Mesothelial cell of epicardium (in vitro differentiated cells): ENCODE data around the gene RGS11. TPM values are rescaled to one million over a fixed set of nuclear protein-coding genes. Genes with fewer than 3 reads are reported as not detected.

ENCODE experiments used
- DNase-seq, 2 experiments: peaks; one replicate each; pipeline ENCODE4 v3.0.0; 2021; ENCODE audit warnings: low spot score in 2 of 2; ENCODE audit not compliant: unreplicated experiment in 2 of 2
- H3K27ac Mint-ChIP-seq: 2 replicates; pipeline ENCODE4 v1.8.0; 2021; ENCODE audit warnings: mixed read lengths
- H3K27me3 Mint-ChIP-seq: 2 replicates; pipeline ENCODE4 v1.8.0; 2021; ENCODE audit warnings: low read depth, mixed read lengths
- H3K36me3 Mint-ChIP-seq: 2 replicates; pipeline ENCODE4 v1.8.0; 2021; ENCODE audit warnings: mixed read lengths
- H3K4me1 Mint-ChIP-seq: 2 replicates; pipeline ENCODE4 v1.8.0; 2021; ENCODE audit warnings: mixed read lengths
- H3K4me3 Mint-ChIP-seq: 2 replicates; pipeline ENCODE4 v1.8.0; 2021; ENCODE audit warnings: mild to moderate bottlenecking, moderate library complexity, mixed read lengths
- H3K9me3 Mint-ChIP-seq: 2 replicates; pipeline ENCODE4 v1.8.0; 2021; ENCODE audit warnings: mixed read lengths
- total RNA-seq: library from RNA; stranded (reverse); gene quantifications from 3 replicates; pipeline ENCODE4 v1.2.1, GENCODE V29; 2021
- TF ChIP-seq, protein P1 (sequence below): fragments of 200-600 bp; sonication (generic); IDR thresholded peaks from one replicate; pipeline ENCODE4 v1.5.0; 2021; ENCODE audit warnings: antibody characterized with exemption; ENCODE audit not compliant: unreplicated experiment

Gene RGS11
- total RNA-seq, 1 donor from 2014 or later = 3.5 TPM

DNA sequence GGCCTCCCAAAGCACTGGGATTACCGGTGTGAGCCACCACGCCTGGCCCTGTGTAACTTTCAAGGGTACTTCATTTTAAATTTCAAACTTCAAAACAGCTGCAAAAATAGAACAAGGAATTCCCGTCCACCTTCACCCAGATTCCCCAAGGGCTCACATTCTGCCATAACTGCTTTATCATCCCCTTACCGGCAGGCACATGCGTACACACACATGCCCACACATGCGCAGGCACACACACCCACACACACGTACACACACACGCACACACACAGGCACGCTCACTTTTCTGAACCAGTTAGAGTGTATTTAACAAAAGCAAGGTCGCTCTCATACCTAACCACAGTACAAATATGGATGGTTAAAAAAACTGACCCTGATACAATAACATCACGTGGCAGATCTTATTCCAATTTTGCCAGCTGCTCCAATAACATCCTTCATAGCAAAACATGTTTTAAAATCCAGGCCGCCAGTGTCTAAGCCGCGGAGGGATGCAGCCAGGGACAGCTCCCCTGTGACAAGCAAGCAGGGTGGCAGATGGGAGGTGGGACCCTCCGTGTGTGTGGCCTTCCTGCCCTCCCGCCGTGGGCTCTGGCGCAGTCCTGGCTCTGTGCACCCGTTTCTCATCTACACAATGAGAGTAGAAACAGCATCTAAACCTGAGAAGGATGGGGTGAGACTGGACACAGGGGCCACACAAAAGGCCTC, 30.3 kb upstream of the RGS11 start:
- H3K27ac Mint-ChIP-seq = no peak overlapping the region
- TF ChIP-seq, protein P1, sequence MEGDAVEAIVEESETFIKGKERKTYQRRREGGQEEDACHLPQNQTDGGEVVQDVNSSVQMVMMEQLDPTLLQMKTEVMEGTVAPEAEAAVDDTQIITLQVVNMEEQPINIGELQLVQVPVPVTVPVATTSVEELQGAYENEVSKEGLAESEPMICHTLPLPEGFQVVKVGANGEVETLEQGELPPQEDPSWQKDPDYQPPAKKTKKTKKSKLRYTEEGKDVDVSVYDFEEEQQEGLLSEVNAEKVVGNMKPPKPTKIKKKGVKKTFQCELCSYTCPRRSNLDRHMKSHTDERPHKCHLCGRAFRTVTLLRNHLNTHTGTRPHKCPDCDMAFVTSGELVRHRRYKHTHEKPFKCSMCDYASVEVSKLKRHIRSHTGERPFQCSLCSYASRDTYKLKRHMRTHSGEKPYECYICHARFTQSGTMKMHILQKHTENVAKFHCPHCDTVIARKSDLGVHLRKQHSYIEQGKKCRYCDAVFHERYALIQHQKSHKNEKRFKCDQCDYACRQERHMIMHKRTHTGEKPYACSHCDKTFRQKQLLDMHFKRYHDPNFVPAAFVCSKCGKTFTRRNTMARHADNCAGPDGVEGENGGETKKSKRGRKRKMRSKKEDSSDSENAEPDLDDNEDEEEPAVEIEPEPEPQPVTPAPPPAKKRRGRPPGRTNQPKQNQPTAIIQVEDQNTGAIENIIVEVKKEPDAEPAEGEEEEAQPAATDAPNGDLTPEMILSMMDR = no peak
- H3K27me3 Mint-ChIP-seq = no peaks in the 10 kb centered on the region
- no peak for DNase-seq
- no peak overlapping the region for H3K4me3 Mint-ChIP-seq
- peaks cover 18% of the 10 kb centered on the region for H3K36me3 Mint-ChIP-seq
- H3K4me1 Mint-ChIP-seq = no peaks in the 10 kb centered on the region
- no peaks in the 10 kb centered on the region for H3K9me3 Mint-ChIP-seq

DNA sequence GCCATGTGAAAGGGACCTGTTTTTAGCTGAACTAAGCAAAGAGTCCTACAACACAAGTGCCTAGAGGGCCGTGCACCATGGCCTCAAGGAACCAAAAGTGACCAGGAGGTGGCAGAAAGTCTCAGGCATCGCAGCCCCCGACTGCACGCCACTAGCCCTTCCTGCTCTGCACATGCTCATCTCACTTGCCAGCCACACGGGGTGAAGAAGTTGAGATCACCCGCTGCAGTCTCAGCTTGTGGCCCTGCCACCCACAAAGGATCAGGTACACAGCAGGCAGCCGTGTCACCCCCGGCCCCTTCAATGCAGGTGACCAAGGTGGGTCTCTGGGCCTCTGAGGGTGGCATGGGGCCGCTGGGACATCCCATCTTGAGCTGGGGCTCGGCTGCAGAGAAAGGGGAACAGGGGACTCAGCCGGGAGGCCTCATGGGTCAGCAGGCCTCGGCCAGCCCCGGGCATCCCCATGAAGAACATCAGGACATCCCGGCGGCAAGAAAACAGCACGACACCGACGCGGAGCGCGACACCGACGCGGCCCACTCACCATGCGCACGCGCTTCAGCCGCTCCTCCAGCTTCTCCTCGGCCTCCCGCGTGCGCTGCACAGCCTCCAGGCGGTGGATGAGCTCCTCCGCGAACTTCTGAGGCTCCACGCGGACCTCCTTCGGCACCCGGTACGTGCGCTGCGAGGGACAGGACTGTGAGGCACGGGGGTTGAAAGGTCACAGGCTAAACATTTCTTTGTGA, 28.2 kb upstream of the RGS11 start:
- TF ChIP-seq, protein P1 = no peak
- H3K27ac Mint-ChIP-seq = no peak overlapping the region
- no peaks in the 10 kb centered on the region for H3K9me3 Mint-ChIP-seq
- H3K4me1 Mint-ChIP-seq = no peaks in the 10 kb centered on the region
- H3K36me3 Mint-ChIP-seq = peaks cover 12% of the 10 kb centered on the region
- no peak overlapping the region for H3K4me3 Mint-ChIP-seq
- peak in 1 of 2 experiments; percentile 15 for DNase-seq
- no peaks in the 10 kb centered on the region for H3K27me3 Mint-ChIP-seq

DNA sequence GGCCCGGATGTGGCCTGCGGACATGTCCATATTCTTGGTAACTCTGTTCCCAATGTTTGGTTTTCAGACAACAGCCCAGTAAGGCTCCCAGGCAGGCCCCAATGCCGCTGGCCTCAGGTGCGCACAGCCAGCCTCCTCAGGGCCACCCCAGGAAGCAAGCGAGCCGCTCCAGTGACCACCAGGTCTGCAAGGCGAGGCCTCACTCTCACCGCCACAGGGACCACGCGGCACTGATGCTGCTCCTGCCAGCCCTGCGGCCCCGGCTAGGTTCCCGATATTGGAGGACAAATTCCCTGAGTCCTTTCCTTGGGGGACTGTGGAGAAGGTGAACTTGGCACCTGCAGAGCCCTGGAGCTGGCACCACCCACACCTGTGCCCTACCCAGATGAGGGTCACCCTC, 26.2 kb upstream of the RGS11 start:
- Mint-ChIP-seq H3K4me1 (no peaks in the 10 kb centered on the region), H3K9me3 (no peaks in the 10 kb centered on the region), H3K4me3 (no peak overlapping the region), H3K27me3 (no peaks in the 10 kb centered on the region), H3K36me3 (peaks cover 11% of the 10 kb centered on the region), H3K27ac (no peak overlapping the region)
- no peak for DNase-seq
- TF ChIP-seq, protein P1 = no peak

DNA sequence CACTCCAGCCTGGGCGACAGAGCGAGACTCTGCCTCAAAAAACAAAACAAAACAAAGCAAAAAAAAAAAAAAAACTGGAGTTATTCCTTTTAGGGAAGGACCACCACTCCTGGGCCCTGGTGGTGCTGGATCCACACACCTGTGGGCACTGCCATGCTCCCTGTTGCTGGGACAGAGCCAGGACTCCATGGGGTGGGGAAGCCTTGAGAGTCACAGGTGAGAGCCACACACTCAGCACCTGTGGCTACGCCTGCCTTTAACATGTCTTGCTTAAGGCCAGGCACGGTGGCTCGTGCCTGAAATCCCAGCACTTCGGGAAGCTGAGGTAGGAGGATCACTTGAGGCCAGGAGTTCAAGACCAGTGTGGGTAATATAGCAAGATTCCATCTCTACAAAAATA, 25.5 kb upstream of the RGS11 start:
- H3K9me3 Mint-ChIP-seq = no peaks in the 10 kb centered on the region
- DNase-seq = no peak

DNA sequence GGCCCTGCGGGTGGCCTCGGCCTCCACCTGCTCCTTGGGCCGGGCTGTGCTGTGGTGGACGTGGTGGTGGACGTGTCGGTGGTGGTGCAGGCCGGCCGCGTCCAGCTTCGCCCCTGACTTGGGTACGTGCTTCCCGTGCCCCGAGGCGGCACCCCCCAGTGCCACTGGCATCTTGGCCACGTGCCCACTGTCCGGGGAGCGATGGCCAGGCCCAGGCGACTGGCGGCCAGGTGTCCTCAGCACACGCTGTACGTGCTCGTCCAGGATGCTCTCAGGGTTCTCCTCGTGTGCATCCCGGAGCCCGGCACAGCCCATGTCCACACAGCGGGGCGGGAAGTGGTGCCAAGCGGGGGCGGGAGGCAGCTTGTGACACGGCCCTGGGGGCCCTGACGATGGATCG, 22.1 kb upstream of the RGS11 start:
- no peaks in the 10 kb centered on the region for H3K9me3 Mint-ChIP-seq
- H3K4me1 Mint-ChIP-seq = no peaks in the 10 kb centered on the region
- peaks cover 2% of the 10 kb centered on the region for H3K36me3 Mint-ChIP-seq
- no peak for DNase-seq
- H3K27ac Mint-ChIP-seq = no peak overlapping the region
- TF ChIP-seq, protein P1 = no peak
- no peak overlapping the region for H3K4me3 Mint-ChIP-seq
- H3K27me3 Mint-ChIP-seq = no peaks in the 10 kb centered on the region

More for the DNA sequence above, 25.5 kb upstream of the RGS11 start:
- Mint-ChIP-seq H3K36me3 (peaks cover 9% of the 10 kb centered on the region), H3K27me3 (no peaks in the 10 kb centered on the region), H3K4me1 (no peaks in the 10 kb centered on the region), H3K4me3 (no peak overlapping the region), H3K27ac (no peak overlapping the region)
- TF ChIP-seq, protein P1 = no peak
